HepG2 (cell line): ENCODE results near the gene ANXA3.

Experiments
- EZH2 ChIP-seq: conservative IDR thresholded peaks from 2 replicates; pipeline ENCODE4 v1.6.1; 2012; ENCODE audit warnings: mild to moderate bottlenecking, low read depth, low read length, moderate library complexity
- KLF16 ChIP-seq, 2 experiments: sonication (generic) in 1 of 2; formaldehyde crosslinking in 1 of 2; IDR thresholded peaks; 2 replicates each; pipeline versions ENCODE4 v1.6.1 to v1.8.0; 2016 to 2023; ENCODE audit warnings: missing genetic modification reagents in 2 of 2, missing compliant biosample characterization in 1 of 2
- TF ChIP-seq, protein P1 (sequence below): fragments of 450-650 bp; IDR thresholded peaks from 2 replicates; pipeline ENCODE4 v1.6.1; 2016

DNA sequence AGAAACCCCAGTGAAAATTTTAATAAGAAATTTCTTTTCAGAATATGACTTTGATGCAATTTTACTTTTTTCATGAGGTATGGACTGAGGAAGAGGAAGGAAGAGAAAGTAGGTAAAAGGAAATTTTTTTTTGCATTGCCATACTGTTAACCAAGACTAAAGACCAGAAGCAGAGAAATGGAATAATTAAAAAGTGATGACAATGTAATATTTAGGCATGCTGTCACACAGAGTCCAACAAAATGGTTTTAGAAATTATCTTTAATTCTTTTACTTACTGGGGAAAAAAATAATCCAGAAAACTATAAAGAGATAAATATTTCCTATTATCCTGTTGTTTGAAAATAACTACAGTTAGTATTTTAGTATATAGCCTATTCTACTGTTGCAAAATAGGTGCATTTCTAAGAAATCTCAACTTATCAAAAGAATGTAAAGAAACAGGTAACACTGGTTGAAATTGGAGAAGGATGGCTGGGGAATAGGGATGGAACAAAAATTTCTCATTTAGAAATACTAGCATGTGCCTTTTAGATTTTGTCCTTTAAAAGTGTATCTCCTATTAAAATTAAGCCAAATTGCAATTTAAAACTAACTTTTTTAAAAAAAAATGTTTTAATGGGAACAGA lies 92.6 kb downstream of the ANXA3 start:
- TF ChIP-seq, protein P1, sequence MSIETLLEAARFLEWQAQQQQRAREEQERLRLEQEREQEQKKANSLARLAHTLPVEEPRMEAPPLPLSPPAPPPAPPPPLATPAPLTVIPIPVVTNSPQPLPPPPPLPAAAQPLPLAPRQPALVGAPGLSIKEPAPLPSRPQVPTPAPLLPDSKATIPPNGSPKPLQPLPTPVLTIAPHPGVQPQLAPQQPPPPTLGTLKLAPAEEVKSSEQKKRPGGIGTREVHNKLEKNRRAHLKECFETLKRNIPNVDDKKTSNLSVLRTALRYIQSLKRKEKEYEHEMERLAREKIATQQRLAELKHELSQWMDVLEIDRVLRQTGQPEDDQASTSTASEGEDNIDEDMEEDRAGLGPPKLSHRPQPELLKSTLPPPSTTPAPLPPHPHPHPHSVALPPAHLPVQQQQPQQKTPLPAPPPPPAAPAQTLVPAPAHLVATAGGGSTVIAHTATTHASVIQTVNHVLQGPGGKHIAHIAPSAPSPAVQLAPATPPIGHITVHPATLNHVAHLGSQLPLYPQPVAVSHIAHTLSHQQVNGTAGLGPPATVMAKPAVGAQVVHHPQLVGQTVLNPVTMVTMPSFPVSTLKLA = no peak
- TF ChIP-seq KLF16 (CRISPR knock-in tag; IDR thresholded peaks at IDR 0.05) (no peak), EZH2 (no peak)
